SK-N-SH (cell line): ENCODE measurements around the gene FAM229A. TPM values are rescaled to one million over a fixed set of nuclear protein-coding genes. Genes with fewer than 3 reads are reported as not detected.

Experiments
- CTCF ChIA-PET: fragments of 300-600, 350-600 bp; formaldehyde crosslinking; extraction: SDS; loops from one replicate; lab custom pipeline; 2021; lab: Yijun Ruan, JAX
- POLR2A ChIA-PET: fragments of 350-600 bp; sonication (Branson Sonifier 250); formaldehyde crosslinking; extraction: SDS; loops from one replicate; lab custom pipeline; 2020; ENCODE audit warnings: antibody characterized with exemption, inconsistent platforms; lab: Yijun Ruan, JAX
- DNase-seq: peaks from one replicate; pipeline ENCODE4 v3.0.0; 2012
- H2AFZ ChIP-seq: fragments of 200-600 bp; sonication (generic); 2 replicates; pipeline ENCODE4 v1.8.1; 2016; ENCODE audit warnings: antibody characterized with exemption, mild to moderate bottlenecking, low read depth
- H3F3A ChIP-seq: fragments of 200-600 bp; sonication (generic); replicated peaks from 2 replicates; pipeline ENCODE3; 2016; ENCODE audit warnings: antibody characterized with exemption, mild to moderate bottlenecking; ENCODE audit not compliant: insufficient read depth
- H3K27ac ChIP-seq, 2 experiments: fragments of 200-500 bp in 1 of 2; fragments of 200-600 bp in 1 of 2; sonication (Bioruptor generic) in 1 of 2; sonication (generic), shearing (Covaris generic) in 1 of 2; 2 replicates each; pipeline versions ENCODE4 v1.5.1 to v1.6.1; 2014 to 2016; ENCODE audit warnings: low read depth in 2 of 2, inconsistent platforms in 1 of 2, low read length in 1 of 2, mild to moderate bottlenecking in 1 of 2, mixed read lengths in 1 of 2
- H3K27me3 ChIP-seq: fragments of 200-600 bp; sonication (generic), shearing (Covaris generic); 2 replicates; pipeline ENCODE4 v1.6.1; 2016; ENCODE audit warnings: mixed run types; ENCODE audit not compliant: insufficient read depth
- H3K36me3 ChIP-seq, 2 experiments: fragments of 200-500 bp in 1 of 2; fragments of 200-600 bp in 1 of 2; sonication (Bioruptor generic) in 1 of 2; sonication (generic) in 1 of 2; replicated peaks in 1 of 2; 2 replicates each; pipeline versions ENCODE3 to v1.5.1; 2014 to 2016; ENCODE audit warnings: low read length in 1 of 2, mild to moderate bottlenecking in 1 of 2; ENCODE audit not compliant: insufficient read depth in 2 of 2, control insufficient read depth in 1 of 2
- H3K4me1 ChIP-seq, 2 experiments: fragments of 200-500 bp in 1 of 2; fragments of 200-600 bp in 1 of 2; sonication (Bioruptor generic) in 1 of 2; sonication (generic), shearing (Covaris generic) in 1 of 2; 2 replicates each; pipeline versions ENCODE4 v1.5.1 to v1.6.1; 2014 to 2016; ENCODE audit warnings: low read depth in 1 of 2, low read length in 1 of 2, mixed run types in 1 of 2; ENCODE audit not compliant: insufficient read depth in 2 of 2, control insufficient read depth in 1 of 2
- H3K4me2 ChIP-seq: fragments of 200-600 bp; sonication (generic), shearing (Covaris generic); 2 replicates; pipeline ENCODE4 v1.6.1; 2017; ENCODE audit warnings: mixed run types
- H3K4me3 ChIP-seq, 2 experiments: fragments of 200-500 bp in 1 of 2; fragments of 200-600 bp in 1 of 2; sonication (Bioruptor generic) in 1 of 2; sonication (generic), shearing (Covaris generic) in 1 of 2; 2 replicates each; pipeline versions ENCODE4 v1.5.1 to v1.8.1; 2014 to 2016; ENCODE audit warnings: low read depth in 2 of 2, inconsistent platforms in 1 of 2, low read length in 1 of 2, mild to moderate bottlenecking in 1 of 2, mixed read lengths in 1 of 2, moderate library complexity in 1 of 2
- H3K79me2 ChIP-seq: fragments of 200-600 bp; sonication (generic); 2 replicates; pipeline ENCODE4 v1.8.1; 2017; ENCODE audit warnings: mild to moderate bottlenecking; ENCODE audit not compliant: insufficient read depth
- H3K9ac ChIP-seq: fragments of 200-600 bp; sonication (generic); 2 replicates; pipeline ENCODE4 v1.6.1; 2017; ENCODE audit warnings: mixed run types
- H3K9me2 ChIP-seq: fragments of 200-600 bp; sonication (generic); 2 replicates; pipeline ENCODE4 v1.6.1; 2017; ENCODE audit warnings: mixed run types
- H3K9me3 ChIP-seq: fragments of 200-600 bp; sonication (generic); 2 replicates; pipeline ENCODE4 v1.6.1; 2017; ENCODE audit warnings: mixed run types, mild to moderate bottlenecking, moderate library complexity
- H4K20me1 ChIP-seq: fragments of 200-600 bp; sonication (generic); 2 replicates; pipeline ENCODE4 v1.6.1; 2017; ENCODE audit warnings: mild to moderate bottlenecking, mixed run types; ENCODE audit not compliant: insufficient read depth
- ELF1 ChIP-seq: IDR thresholded peaks from 2 replicates; pipeline ENCODE4 v1.4.0; 2012
- FOSL2 ChIP-seq: IDR thresholded peaks from 2 replicates; pipeline ENCODE4 v1.4.0; 2012; ENCODE audit warnings: low read depth, mild to moderate bottlenecking, moderate library complexity, borderline replicate concordance
- FOXM1 ChIP-seq: IDR thresholded peaks from 2 replicates; pipeline ENCODE4 v1.4.0; 2012; ENCODE audit warnings: low read depth, mild to moderate bottlenecking
- GABPA ChIP-seq: IDR thresholded peaks from 2 replicates; pipeline ENCODE4 v1.4.0; 2012; ENCODE audit warnings: low read depth, mild to moderate bottlenecking
- MXI1 ChIP-seq: IDR thresholded peaks from 2 replicates; pipeline ENCODE4 v1.6.1; 2012; ENCODE audit warnings: mild to moderate bottlenecking, low read depth, low read length, improper control_type of control experiment
- NRF1 ChIP-seq: IDR thresholded peaks from 2 replicates; pipeline ENCODE4 v1.6.1; 2012; ENCODE audit warnings: low read depth, mild to moderate bottlenecking, low read length
- POLR2AphosphoS5 ChIP-seq: IDR thresholded peaks from 2 replicates; pipeline ENCODE4 v1.6.1; 2012; ENCODE audit warnings: low read depth, low read length
- RAD21 ChIP-seq: IDR thresholded peaks from 2 replicates; pipeline ENCODE4 v1.6.1; 2012; ENCODE audit warnings: mild to moderate bottlenecking, low read length
- RCOR1 ChIP-seq: fragments of 150-350 bp; IDR thresholded peaks from 2 replicates; pipeline ENCODE4 v1.6.1; 2017; ENCODE audit warnings: antibody characterized with exemption, low read length
- RFX5 ChIP-seq: IDR thresholded peaks from 2 replicates; pipeline ENCODE4 v1.6.1; 2012; ENCODE audit warnings: mild to moderate bottlenecking, improper control_type of control experiment, low read length
- RXRA ChIP-seq: IDR thresholded peaks from 2 replicates; pipeline ENCODE4 v1.4.0; 2012; ENCODE audit warnings: low read depth, mild to moderate bottlenecking, borderline replicate concordance
- TAF1 ChIP-seq: IDR thresholded peaks from 2 replicates; pipeline ENCODE4 v1.6.1; 2012; ENCODE audit warnings: low read depth, mild to moderate bottlenecking, low read length, moderate library complexity, borderline replicate concordance
- WGBS: methylation state at CpG from one replicate; pipeline ENCODE4 v1.1.6; 2017; ENCODE audit warnings: low lambda C conversion rate; 5-methylcytosine and 5-hydroxymethylcytosine counted together
- polyA plus RNA-seq, 3 experiments: library from polyadenylated mRNA; depleted of rRNA; stranded (reverse); fragments of >200 nt; gene quantifications; 2 replicates each; pipeline ENCODE4 v1.2.3, GENCODE V29; 2012
- TF ChIP-seq, protein P1 (sequence below): IDR thresholded peaks from 2 replicates; pipeline ENCODE4; 2012
- TF ChIP-seq, protein P2 (sequence below): IDR thresholded peaks from 2 replicates; pipeline ENCODE4 v1.6.1; 2012; ENCODE audit warnings: mild to moderate bottlenecking, low read depth, low read length, moderate library complexity
- TF ChIP-seq, protein P3 (sequence below): fragments of 150-350 bp; IDR thresholded peaks from 2 replicates; pipeline ENCODE4 v1.6.1; 2017; ENCODE audit warnings: antibody characterized with exemption, low read length, low read depth, borderline replicate concordance
- TF ChIP-seq, protein P4 (sequence below): IDR thresholded peaks from 2 replicates; pipeline ENCODE4 v1.4.0; 2012; ENCODE audit warnings: low read depth, borderline replicate concordance
- TF ChIP-seq, protein P5 (sequence below): IDR thresholded peaks from 2 replicates; pipeline ENCODE4 v1.4.0; 2012; ENCODE audit warnings: low read depth, borderline replicate concordance
- TF ChIP-seq, protein P6 (sequence below): IDR thresholded peaks from 2 replicates; pipeline ENCODE4 v1.4.0; 2012; ENCODE audit warnings: low read depth

The FAM229A gene
- polyA plus RNA-seq, 1 of the 3 experiments (the other 2 are of a cell fraction) = 8.0 TPM

DNA sequence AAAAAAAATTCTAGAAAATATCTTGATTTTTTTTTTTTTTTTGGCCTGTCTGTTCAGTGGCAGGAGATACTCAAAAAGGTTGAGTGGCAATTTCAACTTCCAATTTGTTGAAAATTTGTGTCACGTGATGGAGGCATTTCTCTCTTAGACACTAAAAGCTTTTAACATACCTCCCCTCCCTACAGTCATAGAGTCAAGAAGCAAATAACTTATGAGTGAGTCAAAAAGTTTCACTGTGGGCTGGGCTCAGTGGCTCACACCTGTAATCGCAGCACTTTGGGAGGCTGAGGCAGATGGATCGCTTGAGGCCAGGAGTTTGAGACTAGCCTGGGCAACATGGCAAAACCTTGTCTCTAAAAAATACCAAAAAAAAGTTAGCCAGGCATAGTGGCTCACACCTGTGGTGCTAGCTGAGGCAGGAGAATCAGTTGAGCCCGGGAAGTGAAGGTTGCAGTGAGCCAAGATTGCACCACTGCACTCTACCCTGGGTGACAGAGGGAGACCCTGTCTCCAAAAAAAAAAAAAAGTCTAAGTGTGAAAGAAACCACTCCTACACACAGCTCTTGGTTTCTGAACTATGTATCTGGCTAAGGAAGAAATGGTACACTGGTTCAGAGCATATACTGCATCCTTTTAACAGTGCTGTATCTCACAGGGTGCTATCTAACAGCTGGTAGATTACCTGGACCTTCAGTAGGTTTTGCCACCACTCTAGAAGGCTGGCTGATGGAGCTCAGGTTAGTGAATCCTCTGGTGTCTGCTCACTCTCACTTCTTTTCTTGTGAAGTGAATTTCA is 43.6 kb upstream of the FAM229A start:
- Histone ChIP-seq H2AFZ (no peak overlapping the region), H3F3A (no peaks in the 10 kb centered on the region), H3K9me3 (no peaks in the 10 kb centered on the region), H3K4me1 (no peaks in the 10 kb centered on the region; a peak in 1 of 4 replicates), H3K36me3 (no peaks in the 10 kb centered on the region), H3K79me2 (no peaks in the 10 kb centered on the region), H3K4me2 (no peak overlapping the region), H3K9me2 (no peaks in the 10 kb centered on the region), H3K27ac (no peak overlapping the region), H3K27me3 (no peaks in the 10 kb centered on the region), H3K9ac (no peak overlapping the region), H3K4me3 (no peak overlapping the region), H4K20me1 (no peaks in the 10 kb centered on the region)
- CTCF ChIA-PET = interaction anchor here (1.6 kb wide), 1 partner anchor 7 kb away, joined by 7 read pairs; no protein-coding TSS in a partner anchor
- POLR2A ChIA-PET = interaction anchor here (0.6 kb wide), 1 partner anchor 85 kb away, joined by 5 read pairs; no protein-coding TSS in a partner anchor
- 79% methylated on average over 4 of the region's 4 CpGs for WGBS
- TF ChIP-seq RXRA = no peak
- no peak for TF ChIP-seq POLR2AphosphoS5
- TF ChIP-seq NRF1 = no peak
- TF ChIP-seq, protein P1, sequence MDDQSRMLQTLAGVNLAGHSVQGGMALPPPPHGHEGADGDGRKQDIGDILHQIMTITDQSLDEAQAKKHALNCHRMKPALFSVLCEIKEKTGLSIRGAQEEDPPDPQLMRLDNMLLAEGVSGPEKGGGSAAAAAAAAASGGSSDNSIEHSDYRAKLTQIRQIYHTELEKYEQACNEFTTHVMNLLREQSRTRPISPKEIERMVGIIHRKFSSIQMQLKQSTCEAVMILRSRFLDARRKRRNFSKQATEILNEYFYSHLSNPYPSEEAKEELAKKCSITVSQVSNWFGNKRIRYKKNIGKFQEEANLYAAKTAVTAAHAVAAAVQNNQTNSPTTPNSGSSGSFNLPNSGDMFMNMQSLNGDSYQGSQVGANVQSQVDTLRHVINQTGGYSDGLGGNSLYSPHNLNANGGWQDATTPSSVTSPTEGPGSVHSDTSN = no peak
- TF ChIP-seq, protein P2, sequence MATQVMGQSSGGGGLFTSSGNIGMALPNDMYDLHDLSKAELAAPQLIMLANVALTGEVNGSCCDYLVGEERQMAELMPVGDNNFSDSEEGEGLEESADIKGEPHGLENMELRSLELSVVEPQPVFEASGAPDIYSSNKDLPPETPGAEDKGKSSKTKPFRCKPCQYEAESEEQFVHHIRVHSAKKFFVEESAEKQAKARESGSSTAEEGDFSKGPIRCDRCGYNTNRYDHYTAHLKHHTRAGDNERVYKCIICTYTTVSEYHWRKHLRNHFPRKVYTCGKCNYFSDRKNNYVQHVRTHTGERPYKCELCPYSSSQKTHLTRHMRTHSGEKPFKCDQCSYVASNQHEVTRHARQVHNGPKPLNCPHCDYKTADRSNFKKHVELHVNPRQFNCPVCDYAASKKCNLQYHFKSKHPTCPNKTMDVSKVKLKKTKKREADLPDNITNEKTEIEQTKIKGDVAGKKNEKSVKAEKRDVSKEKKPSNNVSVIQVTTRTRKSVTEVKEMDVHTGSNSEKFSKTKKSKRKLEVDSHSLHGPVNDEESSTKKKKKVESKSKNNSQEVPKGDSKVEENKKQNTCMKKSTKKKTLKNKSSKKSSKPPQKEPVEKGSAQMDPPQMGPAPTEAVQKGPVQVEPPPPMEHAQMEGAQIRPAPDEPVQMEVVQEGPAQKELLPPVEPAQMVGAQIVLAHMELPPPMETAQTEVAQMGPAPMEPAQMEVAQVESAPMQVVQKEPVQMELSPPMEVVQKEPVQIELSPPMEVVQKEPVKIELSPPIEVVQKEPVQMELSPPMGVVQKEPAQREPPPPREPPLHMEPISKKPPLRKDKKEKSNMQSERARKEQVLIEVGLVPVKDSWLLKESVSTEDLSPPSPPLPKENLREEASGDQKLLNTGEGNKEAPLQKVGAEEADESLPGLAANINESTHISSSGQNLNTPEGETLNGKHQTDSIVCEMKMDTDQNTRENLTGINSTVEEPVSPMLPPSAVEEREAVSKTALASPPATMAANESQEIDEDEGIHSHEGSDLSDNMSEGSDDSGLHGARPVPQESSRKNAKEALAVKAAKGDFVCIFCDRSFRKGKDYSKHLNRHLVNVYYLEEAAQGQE = no peak
- TF ChIP-seq TAF1 = no peak
- TF ChIP-seq, protein P3, sequence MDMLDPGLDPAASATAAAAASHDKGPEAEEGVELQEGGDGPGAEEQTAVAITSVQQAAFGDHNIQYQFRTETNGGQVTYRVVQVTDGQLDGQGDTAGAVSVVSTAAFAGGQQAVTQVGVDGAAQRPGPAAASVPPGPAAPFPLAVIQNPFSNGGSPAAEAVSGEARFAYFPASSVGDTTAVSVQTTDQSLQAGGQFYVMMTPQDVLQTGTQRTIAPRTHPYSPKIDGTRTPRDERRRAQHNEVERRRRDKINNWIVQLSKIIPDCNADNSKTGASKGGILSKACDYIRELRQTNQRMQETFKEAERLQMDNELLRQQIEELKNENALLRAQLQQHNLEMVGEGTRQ = no peak
- TF ChIP-seq, protein P4, sequence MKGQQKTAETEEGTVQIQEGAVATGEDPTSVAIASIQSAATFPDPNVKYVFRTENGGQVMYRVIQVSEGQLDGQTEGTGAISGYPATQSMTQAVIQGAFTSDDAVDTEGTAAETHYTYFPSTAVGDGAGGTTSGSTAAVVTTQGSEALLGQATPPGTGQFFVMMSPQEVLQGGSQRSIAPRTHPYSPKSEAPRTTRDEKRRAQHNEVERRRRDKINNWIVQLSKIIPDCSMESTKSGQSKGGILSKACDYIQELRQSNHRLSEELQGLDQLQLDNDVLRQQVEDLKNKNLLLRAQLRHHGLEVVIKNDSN = no peak
- no peak for TF ChIP-seq FOXM1
- no peak for TF ChIP-seq FOSL2
- TF ChIP-seq, protein P5, sequence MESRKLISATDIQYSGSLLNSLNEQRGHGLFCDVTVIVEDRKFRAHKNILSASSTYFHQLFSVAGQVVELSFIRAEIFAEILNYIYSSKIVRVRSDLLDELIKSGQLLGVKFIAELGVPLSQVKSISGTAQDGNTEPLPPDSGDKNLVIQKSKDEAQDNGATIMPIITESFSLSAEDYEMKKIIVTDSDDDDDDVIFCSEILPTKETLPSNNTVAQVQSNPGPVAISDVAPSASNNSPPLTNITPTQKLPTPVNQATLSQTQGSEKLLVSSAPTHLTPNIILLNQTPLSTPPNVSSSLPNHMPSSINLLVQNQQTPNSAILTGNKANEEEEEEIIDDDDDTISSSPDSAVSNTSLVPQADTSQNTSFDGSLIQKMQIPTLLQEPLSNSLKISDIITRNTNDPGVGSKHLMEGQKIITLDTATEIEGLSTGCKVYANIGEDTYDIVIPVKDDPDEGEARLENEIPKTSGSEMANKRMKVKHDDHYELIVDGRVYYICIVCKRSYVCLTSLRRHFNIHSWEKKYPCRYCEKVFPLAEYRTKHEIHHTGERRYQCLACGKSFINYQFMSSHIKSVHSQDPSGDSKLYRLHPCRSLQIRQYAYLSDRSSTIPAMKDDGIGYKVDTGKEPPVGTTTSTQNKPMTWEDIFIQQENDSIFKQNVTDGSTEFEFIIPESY = no peak
- TF ChIP-seq RFX5 = no peak
- TF ChIP-seq RAD21 = no peak
- TF ChIP-seq MXI1 = no peak
- no peak for TF ChIP-seq ELF1
- no peak for TF ChIP-seq GABPA
- TF ChIP-seq RCOR1 = no peak
- TF ChIP-seq, protein P6, sequence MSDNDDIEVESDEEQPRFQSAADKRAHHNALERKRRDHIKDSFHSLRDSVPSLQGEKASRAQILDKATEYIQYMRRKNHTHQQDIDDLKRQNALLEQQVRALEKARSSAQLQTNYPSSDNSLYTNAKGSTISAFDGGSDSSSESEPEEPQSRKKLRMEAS = no peak
- no peak for DNase-seq
